ENCODE measurements around the gene FARP1. TPM values are rescaled to one million over a fixed set of nuclear protein-coding genes. Genes with fewer than 3 reads are reported as not detected.

The FARP1 gene
- total RNA-seq, 1 donor from 2014 or later, result 17.7 TPM

- TF ChIP-seq POLR2A (IDR thresholded peaks at IDR 0.05), result no peak
- TF ChIP-seq CTCF (IDR thresholded peaks at IDR 0.05), result no peak
- no peak for TF ChIP-seq POLR2AphosphoS5 (IDR thresholded peaks at IDR 0.05; ENCODE audit: insufficient read depth in 1 of 2, low read depth in 1 of 2)
- Histone ChIP-seq H3K36me3 (no peaks in the 10 kb centered on the region), H3K27me3 (no peaks in the 10 kb centered on the region), H3K4me3 (no peak overlapping the region), H3K4me1 (no peaks in the 10 kb centered on the region), H3K27ac (no peak overlapping the region), H3K9me3 (no peaks in the 10 kb centered on the region)
- no peak for DNase-seq (ENCODE audit: extremely low spot score in 2 of 2)
- intact Hi-C loops (cut with DNase I), result no loop called here
Observed at GRCh38 chr13:98098516-98098915, 44.4 kb upstream of the FARP1 start.

GRCh38 chr13:98099627-98100026 is 43.3 kb upstream of the FARP1 start:
- Histone ChIP-seq H3K4me1 (no peaks in the 10 kb centered on the region), H3K27ac (no peak overlapping the region), H3K9me3 (no peaks in the 10 kb centered on the region), H3K4me3 (no peak overlapping the region), H3K27me3 (no peaks in the 10 kb centered on the region), H3K36me3 (no peaks in the 10 kb centered on the region)
- no peak for DNase-seq (ENCODE audit: extremely low spot score in 2 of 2)
- TF ChIP-seq POLR2AphosphoS5 (IDR thresholded peaks at IDR 0.05; ENCODE audit: insufficient read depth in 1 of 2, low read depth in 1 of 2) (no peak), POLR2A (IDR thresholded peaks at IDR 0.05) (no peak), CTCF (IDR thresholded peaks at IDR 0.05) (no peak)
- intact Hi-C loops (cut with DNase I), result no loop called here

- no peaks in the 10 kb centered on the region for H3K27me3 ChIP-seq
- no peak for TF ChIP-seq POLR2A (IDR thresholded peaks at IDR 0.05)
- TF ChIP-seq CTCF (IDR thresholded peaks at IDR 0.05), result no peak
- TF ChIP-seq POLR2AphosphoS5 (IDR thresholded peaks at IDR 0.05; ENCODE audit: insufficient read depth in 1 of 2, low read depth in 1 of 2), result no peak
- H3K4me1 ChIP-seq, result no peaks in the 10 kb centered on the region
- no peak for DNase-seq (ENCODE audit: extremely low spot score in 2 of 2)
- intact Hi-C loops (cut with DNase I), result no loop called here
- H3K27ac ChIP-seq, result no peak overlapping the region
- no peaks in the 10 kb centered on the region for H3K9me3 ChIP-seq
- no peaks in the 10 kb centered on the region for H3K36me3 ChIP-seq
- no peak overlapping the region for H3K4me3 ChIP-seq
Observed at GRCh38 chr13:98100481-98100880, 42.4 kb upstream of the FARP1 start.

GRCh38 chr13:98103531-98103930 is 39.4 kb upstream of the FARP1 start:
- TF ChIP-seq POLR2AphosphoS5 (IDR thresholded peaks at IDR 0.05; ENCODE audit: insufficient read depth in 1 of 2, low read depth in 1 of 2) (no peak), CTCF (IDR thresholded peaks at IDR 0.05) (no peak), POLR2A (IDR thresholded peaks at IDR 0.05) (no peak)
- Histone ChIP-seq H3K9me3 (no peaks in the 10 kb centered on the region), H3K4me1 (no peaks in the 10 kb centered on the region), H3K27ac (no peak overlapping the region), H3K36me3 (no peaks in the 10 kb centered on the region), H3K27me3 (no peaks in the 10 kb centered on the region), H3K4me3 (no peak overlapping the region)
- intact Hi-C loops (cut with DNase I), result no loop called here
- no peak for DNase-seq (ENCODE audit: extremely low spot score in 2 of 2)

- Histone ChIP-seq H3K27me3 (no peaks in the 10 kb centered on the region), H3K9me3 (no peaks in the 10 kb centered on the region), H3K27ac (no peak overlapping the region), H3K4me3 (no peak overlapping the region), H3K4me1 (no peaks in the 10 kb centered on the region), H3K36me3 (no peaks in the 10 kb centered on the region)
- TF ChIP-seq POLR2AphosphoS5 (IDR thresholded peaks at IDR 0.05; ENCODE audit: insufficient read depth in 1 of 2, low read depth in 1 of 2), result no peak
- no peak for TF ChIP-seq POLR2A (IDR thresholded peaks at IDR 0.05)
- no peak for TF ChIP-seq CTCF (IDR thresholded peaks at IDR 0.05)
- intact Hi-C loops (cut with DNase I), result no loop called here
- no peak for DNase-seq (ENCODE audit: extremely low spot score in 2 of 2)
Observed at GRCh38 chr13:98103942-98104880, 38.7 kb upstream of the FARP1 start.
